ENCODE results near the gene STIMATE. TPM values are rescaled to one million over a fixed set of nuclear protein-coding genes. Genes with fewer than 3 reads are reported as not detected.

Gene STIMATE
- total RNA-seq, 6 experiments from 2014 or later, result 18.4 to 25.6 (median 21.7) TPM

- TF ChIP-seq, protein P1, sequence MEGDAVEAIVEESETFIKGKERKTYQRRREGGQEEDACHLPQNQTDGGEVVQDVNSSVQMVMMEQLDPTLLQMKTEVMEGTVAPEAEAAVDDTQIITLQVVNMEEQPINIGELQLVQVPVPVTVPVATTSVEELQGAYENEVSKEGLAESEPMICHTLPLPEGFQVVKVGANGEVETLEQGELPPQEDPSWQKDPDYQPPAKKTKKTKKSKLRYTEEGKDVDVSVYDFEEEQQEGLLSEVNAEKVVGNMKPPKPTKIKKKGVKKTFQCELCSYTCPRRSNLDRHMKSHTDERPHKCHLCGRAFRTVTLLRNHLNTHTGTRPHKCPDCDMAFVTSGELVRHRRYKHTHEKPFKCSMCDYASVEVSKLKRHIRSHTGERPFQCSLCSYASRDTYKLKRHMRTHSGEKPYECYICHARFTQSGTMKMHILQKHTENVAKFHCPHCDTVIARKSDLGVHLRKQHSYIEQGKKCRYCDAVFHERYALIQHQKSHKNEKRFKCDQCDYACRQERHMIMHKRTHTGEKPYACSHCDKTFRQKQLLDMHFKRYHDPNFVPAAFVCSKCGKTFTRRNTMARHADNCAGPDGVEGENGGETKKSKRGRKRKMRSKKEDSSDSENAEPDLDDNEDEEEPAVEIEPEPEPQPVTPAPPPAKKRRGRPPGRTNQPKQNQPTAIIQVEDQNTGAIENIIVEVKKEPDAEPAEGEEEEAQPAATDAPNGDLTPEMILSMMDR (IDR thresholded peaks at IDR 0.05), result no peak
- no peak for DNase-seq
- H3K4me3 Mint-ChIP-seq, result no peak overlapping the region
- no peaks in the 10 kb centered on the region for H3K36me3 Mint-ChIP-seq (ENCODE audit: low read depth)
- no peak overlapping the region for H3K27ac Mint-ChIP-seq
- H3K9me3 Mint-ChIP-seq, result no peaks in the 10 kb centered on the region
- no peaks in the 10 kb centered on the region; the same call in 1 of the 2 replicates for H3K4me1 Mint-ChIP-seq (ENCODE audit: low read depth)
- H3K27me3 Mint-ChIP-seq (ENCODE audit: insufficient read depth), result peaks cover 33% of the 10 kb centered on the region
Observed at GRCh38 chr3:52809149-52809548, 88.2 kb downstream of the STIMATE start.

- Mint-ChIP-seq H3K4me1 (ENCODE audit: low read depth) (peaks cover 10% of the 10 kb centered on the region), H3K27ac (no peak overlapping the region), H3K27me3 (ENCODE audit: insufficient read depth) (peaks cover 18% of the 10 kb centered on the region), H3K9me3 (no peaks in the 10 kb centered on the region), H3K4me3 (no peak overlapping the region), H3K36me3 (ENCODE audit: low read depth) (no peaks in the 10 kb centered on the region)
- TF ChIP-seq, protein P1 (IDR thresholded peaks at IDR 0.05), result no peak
- DNase-seq, result no peak
Observed at GRCh38 chr3:52805270-52806039, 91.9 kb downstream of the STIMATE start.

GRCh38 chr3:52801839-52802238 is 95.5 kb downstream of the STIMATE start:
- no peak for DNase-seq
- Mint-ChIP-seq H3K27ac (no peak overlapping the region), H3K4me3 (no peak overlapping the region), H3K36me3 (ENCODE audit: low read depth) (no peaks in the 10 kb centered on the region), H3K27me3 (ENCODE audit: insufficient read depth) (peaks cover 6% of the 10 kb centered on the region; the same call in 1 of the 2 replicates), H3K9me3 (no peaks in the 10 kb centered on the region), H3K4me1 (ENCODE audit: low read depth) (peaks cover 14% of the 10 kb centered on the region)
- TF ChIP-seq, protein P1 (IDR thresholded peaks at IDR 0.05), result no peak

- TF ChIP-seq, protein P1 (IDR thresholded peaks at IDR 0.05), result no peak
- H3K27me3 Mint-ChIP-seq (ENCODE audit: insufficient read depth), result peaks cover 3% of the 10 kb centered on the region; the same call in 1 of the 2 replicates
- H3K4me1 Mint-ChIP-seq (ENCODE audit: low read depth), result peaks cover 14% of the 10 kb centered on the region
- H3K27ac Mint-ChIP-seq, result no peak overlapping the region
- no peak for DNase-seq
- H3K36me3 Mint-ChIP-seq (ENCODE audit: low read depth), result no peaks in the 10 kb centered on the region
- H3K4me3 Mint-ChIP-seq, result no peak overlapping the region
- no peaks in the 10 kb centered on the region for H3K9me3 Mint-ChIP-seq
Observed at GRCh38 chr3:52800079-52800478, 97.3 kb downstream of the STIMATE start.

GRCh38 chr3:52798978-52799476 is 98.3 kb downstream of the STIMATE start:
- H3K4me3 Mint-ChIP-seq, result no peak overlapping the region
- TF ChIP-seq, protein P1 (IDR thresholded peaks at IDR 0.05), result peak; percentile 74
- peaks cover 22% of the 10 kb centered on the region for H3K4me1 Mint-ChIP-seq (ENCODE audit: low read depth)
- peaks cover 3% of the 10 kb centered on the region; the same call in 1 of the 2 replicates for H3K27me3 Mint-ChIP-seq (ENCODE audit: insufficient read depth)
- no peak overlapping the region for H3K27ac Mint-ChIP-seq
- H3K36me3 Mint-ChIP-seq (ENCODE audit: low read depth), result no peaks in the 10 kb centered on the region
- DNase-seq, result no peak
- no peaks in the 10 kb centered on the region for H3K9me3 Mint-ChIP-seq
